Osteoblast (primary cell): Measurements from ENCODE around the gene F10. TPM values are rescaled to one million over a fixed set of nuclear protein-coding genes. Genes with fewer than 3 reads are reported as not detected.

Source experiments
- DNase-seq: peaks from one replicate; pipeline ENCODE4 v3.0.0; 2011; ENCODE audit warnings: low spot score, mixed read lengths; ENCODE audit not compliant: insufficient read length; ENCODE audit errors: missing footprints
- H2AFZ ChIP-seq: 2 replicates; pipeline ENCODE4 v1.6.0; 2011; ENCODE audit warnings: mild to moderate bottlenecking, low read length
- H3K27ac ChIP-seq: 2 replicates; pipeline ENCODE4 v1.5.1; 2011; ENCODE audit warnings: mild to moderate bottlenecking, low read depth, low read length, moderate library complexity
- H3K27me3 ChIP-seq: 2 replicates; pipeline ENCODE4 v1.6.0; 2012; ENCODE audit warnings: mild to moderate bottlenecking, control low read depth, inconsistent platforms, low read length, moderate library complexity; ENCODE audit not compliant: insufficient read depth
- H3K36me3 ChIP-seq: 2 replicates; pipeline ENCODE4 v1.5.1; 2011; ENCODE audit warnings: mild to moderate bottlenecking, low read length, control low read depth, moderate library complexity; ENCODE audit not compliant: insufficient read depth
- H3K4me1 ChIP-seq: 2 replicates; pipeline ENCODE4 v1.5.1; 2011; ENCODE audit warnings: mild to moderate bottlenecking, low read length, control low read depth, moderate library complexity; ENCODE audit not compliant: insufficient read depth
- H3K4me2 ChIP-seq: 2 replicates; pipeline ENCODE4 v1.6.0; 2011; ENCODE audit warnings: mild to moderate bottlenecking, low read length; ENCODE audit not compliant: insufficient read depth
- H3K4me3 ChIP-seq: fragments of 200-600 bp; sonication (generic); 3 replicates; pipeline ENCODE4 v1.5.1; 2012; ENCODE audit warnings: mild to moderate bottlenecking, low read length, inconsistent platforms; ENCODE audit not compliant: insufficient read depth
- H3K79me2 ChIP-seq: 2 replicates; pipeline ENCODE4 v1.6.0; 2012; ENCODE audit warnings: mild to moderate bottlenecking, low read length, control low read depth, inconsistent platforms; ENCODE audit not compliant: insufficient read depth
- H3K9me3 ChIP-seq: 2 replicates; pipeline ENCODE4 v1.5.1; 2011; ENCODE audit warnings: low read depth, low read length, control low read depth
- H4K20me1 ChIP-seq: 2 replicates; pipeline ENCODE4 v1.6.0; 2012; ENCODE audit warnings: mild to moderate bottlenecking, low read length, control low read depth; ENCODE audit not compliant: insufficient read depth
- CTCF ChIP-seq: IDR thresholded peaks from 2 replicates; pipeline ENCODE4 v1.5.1; 2011; ENCODE audit warnings: mild to moderate bottlenecking, low read depth, low read length, moderate library complexity; ENCODE audit errors: extremely low read depth
- total RNA-seq: library from RNA; depleted of rRNA; stranded (reverse); fragments of >200 nt; gene quantifications from 2 replicates; pipeline ENCODE4 v1.2.3, GENCODE V29; 2012

F10 gene
- total RNA-seq, 1 donor: not detected

- no peak for DNase-seq
- no peaks in the 10 kb centered on the region for H3K27me3 ChIP-seq
- no peaks in the 10 kb centered on the region for H4K20me1 ChIP-seq
- no peak overlapping the region for H3K4me3 ChIP-seq
- H2AFZ ChIP-seq: no peak overlapping the region
- H3K4me2 ChIP-seq: no peak overlapping the region
- H3K79me2 ChIP-seq: no peaks in the 10 kb centered on the region
- TF ChIP-seq CTCF: no peak
- no peaks in the 10 kb centered on the region for H3K9me3 ChIP-seq
- H3K4me1 ChIP-seq: no peaks in the 10 kb centered on the region
- no peak overlapping the region for H3K27ac ChIP-seq
- no peaks in the 10 kb centered on the region for H3K36me3 ChIP-seq
These were observed 38.3 kb upstream of the F10 start for GRCh38 chr13:113084094-113084942.

- H3K4me2 ChIP-seq: no peak overlapping the region
- no peaks in the 10 kb centered on the region for H3K27me3 ChIP-seq
- no peak for DNase-seq
- H2AFZ ChIP-seq: no peak overlapping the region
- TF ChIP-seq CTCF: no peak
- H3K36me3 ChIP-seq: no peaks in the 10 kb centered on the region
- no peaks in the 10 kb centered on the region for H3K9me3 ChIP-seq
- H3K79me2 ChIP-seq: no peaks in the 10 kb centered on the region
- H3K4me3 ChIP-seq: no peak overlapping the region
- H3K27ac ChIP-seq: no peak overlapping the region
- no peaks in the 10 kb centered on the region for H3K4me1 ChIP-seq
- H4K20me1 ChIP-seq: no peaks in the 10 kb centered on the region
These were observed 37.6 kb upstream of the F10 start for GRCh38 chr13:113084943-113085540.

- no peak overlapping the region for H2AFZ ChIP-seq
- no peak for DNase-seq
- no peaks in the 10 kb centered on the region for H4K20me1 ChIP-seq
- no peaks in the 10 kb centered on the region for H3K36me3 ChIP-seq
- no peak overlapping the region for H3K4me3 ChIP-seq
- H3K9me3 ChIP-seq: no peaks in the 10 kb centered on the region
- no peaks in the 10 kb centered on the region for H3K27me3 ChIP-seq
- H3K4me1 ChIP-seq: no peaks in the 10 kb centered on the region
- H3K4me2 ChIP-seq: no peak overlapping the region
- H3K79me2 ChIP-seq: no peaks in the 10 kb centered on the region
- H3K27ac ChIP-seq: no peak overlapping the region
- no peak for TF ChIP-seq CTCF
These were observed 36.4 kb upstream of the F10 start for GRCh38 chr13:113086031-113086750.
